Measurements from ENCODE around the gene HELZ2.
"Not testable (repeated sequence)": the region's sequence is repeated elsewhere in the genome, so short reads cannot be mapped to it uniquely, and the experiment has no call there.

The HELZ2 gene

DNA sequence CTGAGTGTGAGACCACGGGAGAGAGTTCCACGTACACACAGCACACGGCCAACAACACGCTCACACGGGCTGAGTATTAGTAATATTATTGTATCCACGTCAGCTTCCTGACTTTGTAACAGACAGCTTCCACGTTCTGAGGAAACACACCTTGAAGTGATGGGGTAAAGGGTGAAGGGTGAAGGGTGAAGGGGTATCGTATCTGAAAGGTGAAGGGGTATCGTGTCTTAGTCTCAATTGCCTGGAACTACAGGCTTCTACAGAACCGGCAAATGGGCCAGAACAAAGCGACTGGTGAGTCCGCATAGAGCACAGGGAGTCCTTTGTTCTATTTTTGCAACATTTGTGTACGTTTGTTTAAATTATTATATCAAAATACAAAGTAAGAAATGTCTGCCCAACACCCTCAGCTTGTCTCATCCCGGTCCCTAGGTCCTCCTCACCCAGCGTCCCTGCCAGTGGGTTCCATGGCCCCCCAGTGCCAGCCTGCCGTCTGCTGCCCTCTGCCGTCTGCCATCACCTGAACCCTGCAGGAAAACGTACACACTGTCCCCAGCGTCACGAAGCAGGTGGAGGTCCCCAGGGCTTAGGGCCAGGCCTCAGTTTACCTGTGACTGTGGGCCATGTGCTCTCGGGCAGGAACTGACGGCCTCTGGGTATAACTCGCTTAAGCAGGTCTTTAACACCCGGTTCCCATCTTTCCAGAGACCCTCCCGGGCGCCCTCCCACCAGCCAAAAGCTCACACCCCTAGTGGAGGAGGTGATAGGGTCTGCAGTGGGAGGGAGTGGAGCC lies 4.4 kb upstream of the HELZ2 start:
- no peak for DNase-seq

DNA sequence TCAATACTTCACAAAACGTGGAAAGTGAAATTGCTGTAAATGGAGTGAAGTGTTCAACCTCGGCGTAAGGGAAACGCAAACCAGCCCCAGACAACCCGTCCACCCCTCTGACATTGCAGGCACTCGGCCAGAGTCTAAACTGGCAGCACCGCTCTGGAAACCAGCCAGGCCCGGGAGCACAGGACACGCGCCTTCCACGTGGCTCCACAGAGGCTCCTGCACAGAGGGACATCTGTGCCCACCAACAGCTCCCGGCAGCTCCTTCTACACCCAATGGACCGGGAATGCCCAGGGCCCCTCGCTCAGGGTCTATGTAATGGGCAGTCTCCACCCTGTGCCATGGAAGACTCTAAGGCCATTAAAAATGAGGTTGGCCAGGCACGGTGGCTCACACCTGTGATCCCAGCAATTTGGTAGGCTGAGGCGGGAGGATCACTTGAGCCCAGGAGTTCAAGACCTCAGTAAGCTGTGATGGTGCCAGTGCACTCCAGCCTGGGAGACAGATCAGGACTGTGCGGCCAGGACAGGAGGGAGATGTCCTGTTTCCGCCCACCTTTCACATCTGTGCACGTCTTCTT lies 3.4 kb upstream of the HELZ2 start:
- no peak for DNase-seq

DNA sequence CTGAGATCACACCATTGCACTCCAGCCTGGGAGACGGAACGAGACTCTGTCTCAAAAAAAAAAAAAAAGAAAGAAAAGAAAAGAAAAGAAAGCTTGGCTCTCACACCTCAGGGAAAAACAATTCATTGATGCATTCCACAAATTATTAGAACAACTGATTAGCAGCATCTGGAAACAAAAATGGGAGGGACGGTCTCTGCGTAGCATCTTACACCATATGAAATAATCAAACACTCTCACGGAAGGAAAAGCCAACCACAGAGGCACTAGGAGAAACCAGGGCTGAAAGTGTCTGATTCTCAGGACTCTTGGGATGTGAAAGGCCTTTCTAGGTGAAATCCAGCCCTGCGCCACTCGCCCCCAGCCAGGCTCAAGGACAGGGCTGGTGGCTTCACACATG lies 2.3 kb upstream of the HELZ2 start:
- no peak for DNase-seq

DNA sequence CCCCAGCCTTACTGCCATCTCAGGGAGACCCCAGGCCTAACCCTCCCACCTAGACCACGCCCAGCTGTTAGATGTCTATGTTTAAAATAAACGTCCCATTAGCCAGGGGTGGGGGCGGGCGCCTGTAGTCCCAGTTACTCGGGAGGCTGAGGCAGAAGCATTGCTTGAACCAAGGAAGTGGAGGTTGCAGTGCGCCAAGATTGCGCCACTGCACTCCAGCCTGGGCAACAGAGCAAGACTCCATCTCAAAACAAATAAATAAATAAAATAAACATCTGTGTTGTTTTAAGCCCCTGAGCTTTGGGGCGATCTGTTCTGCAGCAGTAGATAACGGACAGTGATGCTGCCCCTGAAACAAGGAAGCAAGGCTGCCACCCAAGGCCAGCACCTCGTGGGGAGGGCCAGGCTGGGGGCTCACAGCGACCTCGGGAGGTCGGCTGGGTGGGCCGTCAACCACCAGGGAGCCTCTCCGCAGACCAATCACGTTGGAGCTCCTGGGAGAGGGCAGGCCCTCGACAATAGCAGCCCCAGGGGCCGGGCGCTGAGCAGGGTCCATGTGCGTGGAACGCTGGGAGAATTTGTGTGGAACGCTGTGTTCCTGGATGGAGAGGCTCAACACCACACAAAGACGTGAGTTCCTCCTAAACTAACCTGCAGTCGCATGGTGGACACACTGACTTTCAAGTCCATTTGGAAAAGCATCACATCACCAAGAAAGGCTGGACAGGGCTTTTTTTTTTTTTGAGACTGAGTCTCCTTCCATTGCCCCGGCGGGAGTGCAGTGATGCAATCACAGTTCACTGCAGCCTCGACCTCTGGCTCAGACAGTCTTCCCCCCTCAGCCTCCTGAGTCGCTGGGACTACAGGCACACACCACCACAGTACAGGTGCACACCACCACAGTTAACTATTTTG lies 1.0 kb upstream of the HELZ2 start:
- DNase-seq = no peak

DNA sequence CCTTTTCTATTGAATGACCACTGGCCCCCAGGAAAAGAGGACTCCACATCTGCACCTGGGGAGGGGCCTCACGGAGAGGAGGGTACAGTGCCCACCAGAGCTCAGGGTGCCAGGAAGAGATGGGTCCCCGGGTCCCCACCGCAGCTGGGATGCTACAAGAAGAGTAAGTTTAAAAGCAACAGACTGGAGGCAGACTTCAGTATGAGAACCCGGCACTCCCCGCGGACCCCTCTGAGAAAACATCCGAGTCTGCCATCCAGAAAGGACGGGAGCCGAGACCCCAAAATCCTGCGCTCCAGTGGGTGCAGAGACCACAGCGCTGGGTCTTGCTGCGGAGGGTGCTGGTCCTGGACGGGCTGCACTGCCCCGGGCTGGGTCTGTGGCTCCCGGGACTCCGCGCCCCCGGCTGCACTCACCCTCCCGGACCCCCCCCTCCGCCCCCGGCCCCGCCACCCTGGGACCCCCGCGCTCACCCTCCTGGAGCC lies 350 bp downstream of the HELZ2 start:
- no peak for DNase-seq

DNA sequence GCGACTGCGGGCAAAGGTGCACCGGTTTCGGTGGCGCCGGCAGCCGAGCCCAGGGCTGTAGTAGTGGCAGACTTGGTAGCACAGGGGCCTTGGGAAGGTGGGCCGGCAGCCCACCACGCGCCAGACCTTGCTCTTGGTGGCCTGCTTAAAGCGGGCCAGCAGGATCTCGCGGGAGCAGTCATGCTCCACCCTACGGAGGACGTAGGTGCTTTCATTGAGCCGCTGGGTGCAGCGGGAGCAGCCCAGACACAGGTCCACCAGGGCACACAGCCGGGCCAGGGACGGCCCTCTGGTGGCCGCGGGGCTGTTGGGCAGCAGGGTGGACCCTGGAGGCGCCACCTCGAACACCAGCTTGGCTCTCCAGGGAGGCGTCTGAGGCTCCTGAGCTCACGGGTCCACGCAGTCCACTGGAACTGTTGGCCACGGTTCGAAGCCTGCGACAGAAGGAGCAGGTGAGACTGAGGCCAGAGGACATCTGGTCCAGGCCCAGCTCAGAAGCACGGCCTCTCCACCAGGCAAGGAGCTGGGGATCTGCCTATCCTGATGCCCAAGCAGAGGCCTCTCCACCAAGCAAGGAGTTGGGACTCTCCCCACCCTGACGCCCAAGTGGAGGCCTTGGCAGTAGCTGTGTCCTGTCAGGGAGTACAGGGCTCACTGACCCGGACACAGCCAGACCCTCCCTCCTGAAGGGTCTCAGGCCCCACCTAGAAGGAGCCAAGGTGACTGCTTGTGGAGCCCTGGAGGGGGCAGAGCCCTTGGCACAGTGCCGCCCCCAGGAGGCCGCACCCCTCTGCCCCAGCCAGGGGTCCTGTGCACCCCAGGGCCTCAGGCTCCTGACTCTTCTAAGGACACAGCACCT lies 1.0 kb downstream of the HELZ2 start:
- DNase-seq = no peak

DNA sequence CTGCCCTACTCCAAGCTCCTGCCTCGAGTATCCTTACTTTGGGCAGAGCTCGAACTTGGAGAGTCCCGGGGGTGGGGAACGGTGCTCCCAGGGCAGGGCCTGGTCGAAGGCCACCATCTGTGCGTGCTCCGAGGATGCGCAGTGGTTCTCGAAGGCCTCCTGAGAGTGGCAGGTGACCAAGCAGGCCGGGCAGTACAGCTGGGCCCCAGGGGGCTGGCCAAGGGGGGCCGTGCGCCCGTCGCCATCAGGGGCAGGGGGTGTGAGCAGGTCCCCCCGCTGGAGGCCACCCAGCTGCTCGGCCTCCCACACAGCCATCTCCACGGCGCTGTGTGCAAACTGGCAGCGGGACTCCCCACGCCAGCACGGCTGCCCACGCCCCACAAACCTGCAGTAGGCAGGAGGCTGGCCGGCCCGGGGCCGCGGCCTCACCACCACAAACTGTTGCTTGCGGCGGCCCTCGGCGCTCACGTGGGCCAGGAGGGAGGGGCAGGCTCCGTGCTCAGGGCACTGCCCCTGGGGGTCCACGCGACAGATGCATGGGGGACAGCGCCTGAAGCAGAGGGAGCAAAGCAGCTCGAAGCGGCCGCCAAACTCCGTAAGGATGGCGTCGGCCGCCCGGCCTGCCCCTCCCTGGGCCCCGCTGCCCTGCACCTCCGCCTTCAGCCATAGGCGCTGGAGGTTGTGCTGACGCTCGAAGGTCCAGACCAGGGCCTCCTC lies 1.8 kb downstream of the HELZ2 start:
- no peak for DNase-seq

DNA sequence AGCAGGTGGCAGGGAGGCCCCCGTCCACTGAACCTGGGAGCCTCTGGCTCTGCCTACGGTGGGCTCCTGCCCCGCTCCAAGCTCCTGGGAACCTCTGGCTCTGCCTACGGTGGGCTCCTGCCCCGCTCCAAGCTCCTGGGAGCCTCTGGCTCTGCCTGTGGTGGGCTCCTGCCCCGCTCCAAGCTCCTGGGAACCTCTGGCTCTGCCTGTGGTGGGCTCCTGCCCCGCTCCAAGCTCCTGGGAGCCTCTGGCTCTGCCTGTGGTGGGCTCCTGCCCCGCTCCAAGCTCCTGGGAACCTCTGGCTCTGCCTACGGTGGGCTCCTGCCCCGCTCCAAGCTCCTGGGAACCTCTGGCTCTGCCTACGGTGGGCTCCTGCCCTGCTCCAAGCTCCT lies 3.0 kb downstream of the HELZ2 start:
- not testable (repeated sequence) for DNase-seq

DNA sequence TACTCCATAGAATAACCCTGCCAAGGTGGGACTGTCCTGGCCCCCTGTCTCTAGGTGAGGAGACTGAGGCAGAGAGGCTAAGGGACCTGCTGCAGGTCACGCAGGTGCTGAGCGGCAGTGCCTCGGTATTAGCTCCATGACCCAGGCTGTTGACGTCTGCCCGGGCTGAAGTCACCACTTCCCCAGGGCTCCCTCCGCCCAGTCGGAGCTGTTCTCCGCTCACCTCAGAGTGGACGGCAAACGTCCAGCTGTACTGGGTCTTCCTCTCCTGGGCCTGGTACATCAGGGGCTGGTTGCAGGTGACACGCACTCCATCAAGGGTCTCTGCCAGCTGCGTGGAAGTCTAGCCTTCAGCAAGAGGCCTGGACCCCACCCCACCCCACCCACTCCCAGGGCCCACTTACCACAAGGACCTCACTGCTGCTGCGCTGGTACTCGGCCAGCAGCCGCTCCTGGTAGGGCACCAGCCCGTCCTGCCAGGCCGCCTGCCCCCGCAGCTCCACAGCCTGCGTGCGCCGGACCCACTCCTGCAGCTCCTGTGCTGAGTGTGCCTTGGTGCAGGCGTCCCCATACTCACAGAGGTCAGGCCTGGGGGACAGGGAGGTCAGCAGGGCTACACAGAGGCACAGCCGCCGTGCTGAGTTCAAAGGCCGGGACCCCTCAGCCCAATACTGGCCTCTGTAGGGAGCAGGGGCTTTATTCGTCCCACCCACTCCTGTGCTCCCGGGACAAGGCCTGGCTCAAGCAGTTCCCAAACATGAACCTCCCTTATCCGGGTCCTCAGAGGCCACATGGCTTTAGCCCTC lies 3.6 kb downstream of the HELZ2 start:
- no peak for DNase-seq

DNA sequence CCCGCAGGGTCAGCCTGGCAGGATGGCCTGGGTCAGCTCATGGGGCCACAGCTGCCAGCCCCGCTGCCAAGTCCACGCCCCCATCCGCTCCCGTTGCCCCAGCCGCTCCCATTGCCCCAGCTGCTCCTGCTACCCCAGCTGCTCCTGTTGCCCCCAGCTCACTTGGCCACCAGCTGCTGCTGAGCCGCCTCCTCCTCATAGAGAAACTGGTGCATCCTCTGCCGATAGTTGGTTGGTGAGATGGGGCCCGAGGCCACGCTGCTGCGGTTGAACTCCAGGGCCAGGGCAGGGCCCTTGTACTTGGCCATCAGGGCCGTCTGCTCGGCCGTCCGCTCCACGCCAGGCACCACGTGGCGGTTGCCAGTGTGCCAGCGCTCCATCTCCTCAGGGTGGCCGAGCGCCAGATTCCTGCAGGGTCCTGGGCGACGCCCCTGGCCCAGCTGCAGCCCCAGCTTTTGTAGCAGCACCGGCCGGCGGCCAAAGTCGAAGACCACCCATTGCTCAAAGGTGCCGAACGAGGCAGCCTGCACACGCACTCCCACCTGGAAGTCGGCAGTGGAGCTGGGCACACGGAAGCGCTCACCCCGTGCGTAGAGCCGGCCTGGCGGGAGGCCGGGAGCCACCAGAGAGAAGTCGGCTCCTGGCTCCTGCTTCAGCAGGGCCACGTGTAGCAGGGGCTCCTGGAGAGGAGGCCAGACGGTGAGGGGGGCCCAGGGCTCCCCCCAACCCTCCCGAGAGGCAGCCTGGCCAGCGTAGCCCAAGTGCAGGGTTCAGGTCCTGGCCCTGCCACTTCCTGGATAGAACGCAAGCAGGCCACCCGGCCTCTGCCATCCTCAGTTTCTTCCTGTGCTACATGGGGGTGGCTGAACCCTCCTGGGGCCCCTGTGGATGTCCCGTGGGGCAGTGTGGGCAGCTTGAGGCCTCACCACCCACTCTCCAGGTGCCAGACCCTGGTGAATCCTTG lies 4.8 kb downstream of the HELZ2 start:
- DNase-seq = no peak

DNA sequence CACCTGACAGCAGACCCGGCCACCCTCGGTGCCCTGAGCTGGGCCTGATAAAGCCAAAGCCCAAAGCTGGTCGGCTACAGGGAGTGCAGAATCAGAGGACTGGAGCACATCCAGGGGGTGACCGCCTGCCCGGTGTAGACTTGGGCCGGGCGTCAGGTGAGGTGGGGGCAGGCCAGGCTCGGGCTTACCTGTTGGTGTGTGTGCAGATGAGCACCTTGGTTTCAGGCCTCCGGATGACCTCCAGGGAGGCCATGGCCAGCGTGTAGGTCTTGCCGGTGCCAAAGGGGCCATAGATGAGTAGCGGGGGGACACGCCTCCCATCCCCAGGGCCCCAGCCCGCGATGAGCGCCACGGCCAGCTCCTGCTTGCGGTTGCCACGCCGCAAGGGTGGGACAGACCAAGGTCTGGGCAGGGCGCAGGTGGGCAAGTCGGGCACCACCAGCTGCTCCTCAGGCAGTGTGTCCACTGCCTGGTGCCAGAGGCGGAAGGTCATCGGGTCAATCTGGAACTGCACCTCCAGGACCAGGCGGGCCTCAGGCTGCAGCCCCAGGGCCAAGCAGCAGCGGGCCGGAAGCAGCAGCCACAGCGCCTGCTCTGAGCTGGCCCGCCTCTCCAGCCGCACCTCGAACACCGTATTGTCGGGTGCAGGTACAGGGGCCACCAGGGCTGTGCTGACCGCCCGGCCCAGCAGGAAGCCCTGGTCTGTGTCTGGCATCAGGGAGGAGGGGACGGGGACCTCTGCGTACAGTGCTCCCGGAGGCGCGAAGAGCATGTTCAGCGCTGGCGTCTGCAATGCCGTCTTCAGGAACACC lies 5.7 kb downstream of the HELZ2 start:
- DNase-seq = no peak

DNA sequence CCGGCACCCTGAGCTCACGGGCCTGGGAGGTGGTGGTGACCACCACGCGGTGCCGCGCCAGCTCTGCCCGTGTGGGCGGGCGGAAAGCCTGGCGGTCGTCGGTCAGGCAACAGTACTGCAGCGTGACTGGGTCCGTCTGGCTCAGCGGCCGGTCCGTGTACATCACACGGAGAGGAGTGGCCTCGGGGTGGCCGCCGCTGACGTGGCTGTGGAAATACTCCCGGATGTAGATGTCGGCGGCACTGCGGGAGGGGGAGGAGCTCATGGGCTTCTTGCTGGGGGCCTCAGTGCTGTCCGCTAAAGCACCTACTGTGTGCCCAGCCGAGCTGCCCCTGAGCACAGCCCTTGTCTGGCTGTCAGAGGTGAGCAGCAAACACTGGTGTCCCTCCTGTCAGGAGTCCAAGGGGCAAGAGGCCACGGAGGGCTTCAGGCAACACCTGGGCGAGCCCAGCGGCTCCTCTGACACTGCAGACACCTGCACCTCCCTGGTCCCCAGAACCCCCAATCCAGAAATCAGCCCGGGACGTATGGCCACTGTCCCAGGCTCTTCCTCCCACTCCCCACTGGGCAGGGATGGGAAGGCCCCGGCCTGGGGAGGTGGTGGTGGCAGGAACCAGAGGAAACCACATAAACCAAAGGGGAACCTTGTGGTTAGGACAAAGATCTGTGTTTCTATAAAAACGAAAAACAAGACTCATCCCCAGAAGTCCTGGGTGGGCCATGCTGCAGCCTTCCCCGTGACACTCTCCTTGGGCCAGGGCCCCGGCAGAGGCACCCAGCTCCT lies 6.5 kb downstream of the HELZ2 start:
- peak; percentile 66 for DNase-seq

DNA sequence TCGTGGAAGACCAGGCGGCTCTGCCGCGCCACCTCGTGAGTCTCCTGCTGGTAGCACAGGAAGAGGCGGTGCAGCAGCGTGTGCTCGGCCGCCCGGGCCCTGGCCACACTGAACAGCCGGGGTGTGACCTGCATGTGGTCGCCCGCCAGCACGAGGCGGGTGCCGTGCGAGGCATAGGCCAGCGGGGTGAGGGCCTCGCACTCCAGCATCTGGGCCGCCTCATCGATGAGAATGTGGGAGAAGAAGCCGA lies 7.0 kb downstream of the HELZ2 start:
- no peak for DNase-seq

DNA sequence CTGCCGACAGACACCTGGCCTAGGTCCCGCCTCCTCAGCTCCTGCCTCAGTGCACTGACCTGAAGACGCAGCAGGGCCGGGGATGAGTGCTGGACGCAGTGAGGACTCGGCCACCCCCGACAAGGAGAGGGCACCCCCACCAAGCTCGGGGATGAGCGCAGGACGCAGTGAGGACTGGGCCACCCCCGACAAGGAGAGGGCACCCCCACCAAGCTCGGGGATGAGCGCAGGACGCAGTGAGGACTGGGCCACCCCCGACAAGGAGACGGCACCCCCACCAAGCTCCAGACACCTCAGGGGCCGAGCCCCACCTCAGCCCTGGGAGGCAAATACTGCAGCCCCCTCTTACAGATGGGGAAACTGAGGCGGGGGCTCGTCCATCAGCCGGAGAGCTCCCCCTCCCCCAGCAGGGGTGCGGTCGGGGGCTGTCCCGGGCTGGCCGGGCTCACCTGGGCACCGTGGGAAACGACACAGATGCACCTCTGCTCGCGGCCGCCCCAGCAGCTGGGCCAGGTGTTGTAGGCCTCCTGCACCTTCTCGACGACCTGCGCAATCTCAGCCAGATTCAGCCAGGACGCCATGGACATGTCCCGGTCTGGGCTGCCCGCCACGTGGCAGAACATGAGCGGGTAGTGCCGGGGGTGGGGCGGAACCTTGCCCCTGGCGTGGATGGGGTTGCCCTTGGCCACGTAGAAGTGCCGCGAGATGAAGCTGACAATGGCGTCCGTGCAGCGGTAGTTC lies 7.5 kb downstream of the HELZ2 start:
- no peak for DNase-seq

DNA sequence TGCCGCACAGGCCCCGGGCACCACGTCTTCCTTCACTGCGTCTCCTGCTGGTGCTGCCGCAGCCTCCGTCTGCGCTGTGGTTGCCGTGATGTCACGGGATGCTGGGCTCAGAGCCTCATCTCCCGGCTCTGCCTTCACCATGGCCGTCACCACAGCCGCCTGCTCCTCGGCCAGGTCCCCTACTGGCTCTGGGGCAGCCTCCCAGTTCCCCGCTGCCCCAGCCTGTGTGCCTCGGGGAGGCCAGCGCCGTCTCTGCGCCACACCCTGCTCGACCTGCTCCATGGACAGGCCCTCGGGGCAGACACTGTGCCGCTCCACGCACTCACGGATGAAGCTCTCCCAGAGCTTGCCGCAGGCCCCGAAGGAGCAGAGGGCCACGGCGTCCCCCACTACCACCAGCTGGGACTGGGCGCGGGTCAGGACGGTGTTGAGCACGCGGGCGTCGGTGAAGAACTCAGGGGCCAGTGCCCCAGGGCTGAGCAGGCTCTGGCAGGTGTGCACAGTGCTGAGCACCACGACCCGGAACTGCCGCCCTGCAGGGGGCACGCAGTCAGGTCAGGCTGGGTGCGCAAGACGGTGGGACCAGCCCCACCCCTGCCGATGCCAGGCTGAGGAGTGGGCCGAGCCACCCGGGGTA lies 8.2 kb downstream of the HELZ2 start:
- no peak for DNase-seq

DNA sequence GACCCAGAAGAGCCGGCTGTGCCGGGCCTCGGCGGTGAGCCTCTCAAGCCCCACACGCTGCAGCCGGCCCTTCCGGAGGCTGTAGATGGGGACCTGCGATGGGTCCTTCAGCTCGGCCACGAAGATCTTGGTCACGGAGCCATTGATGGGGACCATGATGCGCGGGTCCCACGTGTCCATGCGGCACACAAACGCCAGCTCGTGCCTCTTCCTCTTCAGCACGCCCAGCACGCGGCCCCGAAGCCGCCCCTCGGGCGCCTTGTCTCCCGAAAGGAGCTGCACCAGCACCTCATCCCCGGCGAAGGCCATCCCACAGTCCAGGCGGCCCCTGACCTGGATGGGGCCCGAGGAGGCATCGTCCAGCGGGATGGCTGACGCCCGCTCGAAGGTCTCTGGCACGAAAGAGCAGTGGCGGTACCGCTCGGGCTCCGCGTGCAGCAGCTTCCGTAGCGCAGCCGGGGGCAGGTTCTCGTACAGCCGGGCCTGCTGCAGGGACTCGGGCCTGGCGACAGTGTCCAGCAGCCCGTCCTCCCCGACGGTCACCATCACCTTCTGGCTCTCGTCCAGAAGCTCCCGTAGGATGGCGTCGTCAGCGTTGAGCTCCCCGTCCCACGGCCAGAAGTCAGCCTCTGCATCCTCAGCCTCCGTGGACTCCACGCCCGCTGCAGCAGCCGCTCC lies 8.9 kb downstream of the HELZ2 start:
- no peak for DNase-seq

Data from activated CD4-positive, CD25-positive, alpha-beta regulatory T cell treated with anti-CD3 and anti-CD28 coated beads, Interleukin-2, amount 50 U/mL, for 72 hours (primary cell).